Keratinocyte (primary cell): ENCODE measurements around the gene SCNN1A. TPM values are rescaled to one million over a fixed set of nuclear protein-coding genes. Genes with fewer than 3 reads are reported as not detected.

Experiments
- DNase-seq: peaks from one replicate; pipeline ENCODE4 v3.0.0-alpha.2; 2011; ENCODE audit warnings: low read depth, missing footprints, low spot score
- FAIRE-seq: peaks from 2 replicates; lab custom pipeline; 2011; peaks lifted over from hg19 to GRCh38; lab: Jason Lieb, UNC
- H2AFZ ChIP-seq: 2 replicates; pipeline ENCODE4 v1.6.0; 2012; ENCODE audit warnings: low read length, control low read depth, inconsistent platforms; ENCODE audit not compliant: control insufficient read depth
- H3K27ac ChIP-seq: 2 replicates; pipeline ENCODE4 v1.5.1; 2011; ENCODE audit warnings: low read length; ENCODE audit not compliant: control insufficient read depth, insufficient read depth
- H3K27me3 ChIP-seq: 3 replicates; pipeline ENCODE4 v1.6.0; 2011; ENCODE audit warnings: low read length; ENCODE audit not compliant: control insufficient read depth, insufficient read depth; ENCODE audit errors: extremely low read depth
- H3K36me3 ChIP-seq, 2 experiments: 2 replicates in 1 of 2; 3 replicates in 1 of 2; pipeline ENCODE4 v1.5.1; 2011; ENCODE audit warnings: low read length in 2 of 2, mild to moderate bottlenecking in 1 of 2; ENCODE audit not compliant: control insufficient read depth in 2 of 2, insufficient read depth in 2 of 2; ENCODE audit errors: extremely low read depth in 1 of 2
- H3K4me1 ChIP-seq: 3 replicates; pipeline ENCODE4 v1.5.1; 2011; ENCODE audit warnings: low read length; ENCODE audit not compliant: control insufficient read depth, insufficient read depth; ENCODE audit errors: extremely low read depth
- H3K4me2 ChIP-seq: 3 replicates; pipeline ENCODE4 v1.6.0; 2011; ENCODE audit warnings: low read depth, low read length; ENCODE audit not compliant: control insufficient read depth, insufficient read depth; ENCODE audit errors: extremely low read depth
- H3K4me3 ChIP-seq, 3 experiments: fragments of 200-600 bp in 1 of 3; sonication (generic) in 1 of 3; 2 replicates in 2 of 3; 3 replicates in 1 of 3; pipeline ENCODE4 v1.5.1; 2011 to 2016; ENCODE audit warnings: low read length in 3 of 3, mild to moderate bottlenecking in 3 of 3, control low read depth in 2 of 3, inconsistent platforms in 1 of 3, low read depth in 1 of 3, mixed read lengths in 1 of 3, mixed run types in 1 of 3, moderate library complexity in 1 of 3; ENCODE audit not compliant: control insufficient read depth in 2 of 3, insufficient read depth in 2 of 3; ENCODE audit errors: extremely low read depth in 1 of 3
- H3K79me2 ChIP-seq: 2 replicates; pipeline ENCODE4 v1.6.0; 2012; ENCODE audit warnings: low read length; ENCODE audit not compliant: control insufficient read depth, insufficient read depth
- H3K9ac ChIP-seq: 3 replicates; pipeline ENCODE4 v1.6.0; 2011; ENCODE audit warnings: low read length; ENCODE audit not compliant: control insufficient read depth, insufficient read depth; ENCODE audit errors: extremely low read depth
- H3K9me1 ChIP-seq: 3 replicates; pipeline ENCODE4 v1.6.0; 2011; ENCODE audit warnings: low read length; ENCODE audit not compliant: control insufficient read depth, insufficient read depth; ENCODE audit errors: extremely low read depth
- H3K9me3 ChIP-seq: 2 replicates; pipeline ENCODE4 v1.5.1; 2012; ENCODE audit warnings: low read depth, low read length; ENCODE audit not compliant: control insufficient read depth
- H4K20me1 ChIP-seq: 3 replicates; pipeline ENCODE4 v1.6.0; 2011; ENCODE audit warnings: low read length; ENCODE audit not compliant: control insufficient read depth, insufficient read depth; ENCODE audit errors: extremely low read depth
- EZH2 ChIP-seq: IDR thresholded peaks from one replicate; pipeline ENCODE4 v1.6.1; 2012; ENCODE audit warnings: inconsistent platforms, mild to moderate bottlenecking, low read length, moderate library complexity
- dilution Hi-C: fragments of 300-500 bp; cut with MboI; formaldehyde crosslinking; loops from one replicate; pipeline ENCODE4 v1.7.0; 2020; ENCODE audit warnings: low sequenced_read_pairs; ENCODE audit not compliant: extremely low pct_ligation_motif_present
- polyA plus RNA-seq, 5 experiments: library from polyadenylated mRNA; depleted of rRNA in 3 of 5; stranded (reverse) in 3 of 5; stranded (forward) in 1 of 5; unstranded in 1 of 5; fragments of >200 nt; gene quantifications; 1 replicate in 1 of 5; 2 replicates in 3 of 5; 3 replicates in 1 of 5; pipeline versions ENCODE4 v1.2.1 to v1.2.3, GENCODE V29; 2011 to 2012; ENCODE audit warnings: missing spikeins in 2 of 5, low read depth in 1 of 5, low replicate concordance in 1 of 5
- TF ChIP-seq, protein P1 (sequence below), 3 experiments: IDR thresholded peaks in 1 of 3; conservative IDR thresholded peaks in 1 of 3; optimal IDR thresholded peaks in 1 of 3; 2 replicates in 2 of 3; 3 replicates in 1 of 3; pipeline versions ENCODE3 to v1.5.1; 2011; ENCODE audit warnings: low read length in 3 of 3, mild to moderate bottlenecking in 3 of 3, moderate library complexity in 2 of 3, control low read depth in 1 of 3, inconsistent platforms in 1 of 3; ENCODE audit not compliant: insufficient read depth in 2 of 3; ENCODE audit errors: extremely low read depth in 1 of 3

SCNN1A gene
- polyA plus RNA-seq, 1 donor (not counting 4 experiments of a cell fraction or from before 2014, with no cell fraction given): 11.1 TPM

GRCh38 chr12:6330192-6330591 lies 45.2 kb downstream of the SCNN1A start:
- Histone ChIP-seq H4K20me1 (peaks cover 2% of the 10 kb centered on the region), H3K9ac (no peak overlapping the region), H3K79me2 (peaks cover 36% of the 10 kb centered on the region), H2AFZ (no peak overlapping the region), H3K27ac (no peak overlapping the region), H3K9me1 (no peaks in the 10 kb centered on the region), H3K4me1 (peaks cover 33% of the 10 kb centered on the region), H3K36me3 (peaks cover 47 to 71% of the 10 kb centered on the region in 2 experiments), H3K4me3 (no peak overlapping the region), H3K9me3 (no peaks in the 10 kb centered on the region), H3K4me2 (no peak overlapping the region), H3K27me3 (no peaks in the 10 kb centered on the region)
- FAIRE-seq: no peak
- no peak for DNase-seq
- dilution Hi-C loops: no loop called here
- TF ChIP-seq, protein P1, sequence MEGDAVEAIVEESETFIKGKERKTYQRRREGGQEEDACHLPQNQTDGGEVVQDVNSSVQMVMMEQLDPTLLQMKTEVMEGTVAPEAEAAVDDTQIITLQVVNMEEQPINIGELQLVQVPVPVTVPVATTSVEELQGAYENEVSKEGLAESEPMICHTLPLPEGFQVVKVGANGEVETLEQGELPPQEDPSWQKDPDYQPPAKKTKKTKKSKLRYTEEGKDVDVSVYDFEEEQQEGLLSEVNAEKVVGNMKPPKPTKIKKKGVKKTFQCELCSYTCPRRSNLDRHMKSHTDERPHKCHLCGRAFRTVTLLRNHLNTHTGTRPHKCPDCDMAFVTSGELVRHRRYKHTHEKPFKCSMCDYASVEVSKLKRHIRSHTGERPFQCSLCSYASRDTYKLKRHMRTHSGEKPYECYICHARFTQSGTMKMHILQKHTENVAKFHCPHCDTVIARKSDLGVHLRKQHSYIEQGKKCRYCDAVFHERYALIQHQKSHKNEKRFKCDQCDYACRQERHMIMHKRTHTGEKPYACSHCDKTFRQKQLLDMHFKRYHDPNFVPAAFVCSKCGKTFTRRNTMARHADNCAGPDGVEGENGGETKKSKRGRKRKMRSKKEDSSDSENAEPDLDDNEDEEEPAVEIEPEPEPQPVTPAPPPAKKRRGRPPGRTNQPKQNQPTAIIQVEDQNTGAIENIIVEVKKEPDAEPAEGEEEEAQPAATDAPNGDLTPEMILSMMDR (optimal IDR thresholded peaks at IDR 0.05 in 1 of 3, IDR thresholded peaks at IDR 0.05 in 1 of 3, conservative IDR thresholded peaks at IDR 0.05 in 1 of 3; ENCODE audit: extremely low read depth in 1 of 3, insufficient read depth in 2 of 3, low read length in 3 of 3): no peak
- TF ChIP-seq EZH2: no peak

- DNase-seq (no peak), FAIRE-seq (no peak)
- TF ChIP-seq, protein P1 (optimal IDR thresholded peaks at IDR 0.05 in 1 of 3, IDR thresholded peaks at IDR 0.05 in 1 of 3, conservative IDR thresholded peaks at IDR 0.05 in 1 of 3; ENCODE audit: extremely low read depth in 1 of 3, insufficient read depth in 2 of 3, low read length in 3 of 3): no peak
- no peak for TF ChIP-seq EZH2
- Histone ChIP-seq H3K4me3 (no peak overlapping the region), H3K9me3 (no peaks in the 10 kb centered on the region), H3K9me1 (no peaks in the 10 kb centered on the region), H3K36me3 (peaks cover 48 to 66% of the 10 kb centered on the region in 2 experiments), H3K9ac (no peak overlapping the region), H3K27me3 (no peaks in the 10 kb centered on the region), H3K79me2 (peaks cover 31% of the 10 kb centered on the region), H4K20me1 (peaks cover 2% of the 10 kb centered on the region), H3K4me2 (no peak overlapping the region), H2AFZ (no peak overlapping the region), H3K27ac (no peak overlapping the region), H3K4me1 (peaks cover 29% of the 10 kb centered on the region)
- dilution Hi-C loops: no loop called here
Measured at GRCh38 chr12:6329703-6330064, 45.7 kb downstream of the SCNN1A start.
